ENCODE data around the gene FAR2.
"Not testable (repeated sequence)": the region's sequence is repeated elsewhere in the genome, so short reads cannot be mapped to it uniquely, and the experiment has no call there.

FAR2 gene

GRCh38 chr12:29155079-29155478, 6.0 kb downstream of the FAR2 start:
- DNase-seq: no peak

GRCh38 chr12:29157486-29157946, 8.4 kb downstream of the FAR2 start:
- DNase-seq: no peak

GRCh38 chr12:29158115-29158763, 9.2 kb downstream of the FAR2 start:
- no peak for DNase-seq

GRCh38 chr12:29159661-29160060, 10.6 kb downstream of the FAR2 start:
- DNase-seq: no peak

GRCh38 chr12:29160230-29160629, 11.2 kb downstream of the FAR2 start:
- no peak for DNase-seq

GRCh38 chr12:29163146-29163545, 14.1 kb downstream of the FAR2 start:
- DNase-seq: no peak

- no peak for DNase-seq
Measured at GRCh38 chr12:29164477-29165393, 15.7 kb downstream of the FAR2 start.

- no peak for DNase-seq
Measured at GRCh38 chr12:29167445-29167844, 18.4 kb downstream of the FAR2 start.

GRCh38 chr12:29167988-29168387, 18.9 kb downstream of the FAR2 start:
- no peak for DNase-seq

- DNase-seq: not testable (repeated sequence)
Measured at GRCh38 chr12:29169978-29170377, 20.9 kb downstream of the FAR2 start.

GRCh38 chr12:29170478-29171084, 21.5 kb downstream of the FAR2 start:
- not testable (repeated sequence) for DNase-seq

- DNase-seq: no peak
Measured at GRCh38 chr12:29171421-29172258, 22.6 kb downstream of the FAR2 start.

- no peak for DNase-seq
Measured at GRCh38 chr12:29176941-29177340, 27.9 kb downstream of the FAR2 start.

GRCh38 chr12:29182247-29182646, 33.2 kb downstream of the FAR2 start:
- not testable (repeated sequence) for DNase-seq

GRCh38 chr12:29187756-29188155, 38.7 kb downstream of the FAR2 start:
- DNase-seq: no peak

GRCh38 chr12:29191267-29191850, 42.3 kb downstream of the FAR2 start:
- no peak for DNase-seq

GRCh38 chr12:29198901-29199300, 49.8 kb downstream of the FAR2 start:
- no peak for DNase-seq

GRCh38 chr12:29200586-29200985, 51.5 kb downstream of the FAR2 start:
- DNase-seq: no peak

GRCh38 chr12:29201296-29201695, 52.2 kb downstream of the FAR2 start:
- no peak for DNase-seq

GRCh38 chr12:29201746-29202145, 52.7 kb downstream of the FAR2 start:
- DNase-seq: no peak

- DNase-seq: no peak
Measured at GRCh38 chr12:29204521-29204920, 55.4 kb downstream of the FAR2 start.

- no peak for DNase-seq
Measured at GRCh38 chr12:29207120-29207519, 58.0 kb downstream of the FAR2 start.

All from KG1 (cell line).